ENCODE results near the gene FOXC2.

The FOXC2 gene

DNA sequence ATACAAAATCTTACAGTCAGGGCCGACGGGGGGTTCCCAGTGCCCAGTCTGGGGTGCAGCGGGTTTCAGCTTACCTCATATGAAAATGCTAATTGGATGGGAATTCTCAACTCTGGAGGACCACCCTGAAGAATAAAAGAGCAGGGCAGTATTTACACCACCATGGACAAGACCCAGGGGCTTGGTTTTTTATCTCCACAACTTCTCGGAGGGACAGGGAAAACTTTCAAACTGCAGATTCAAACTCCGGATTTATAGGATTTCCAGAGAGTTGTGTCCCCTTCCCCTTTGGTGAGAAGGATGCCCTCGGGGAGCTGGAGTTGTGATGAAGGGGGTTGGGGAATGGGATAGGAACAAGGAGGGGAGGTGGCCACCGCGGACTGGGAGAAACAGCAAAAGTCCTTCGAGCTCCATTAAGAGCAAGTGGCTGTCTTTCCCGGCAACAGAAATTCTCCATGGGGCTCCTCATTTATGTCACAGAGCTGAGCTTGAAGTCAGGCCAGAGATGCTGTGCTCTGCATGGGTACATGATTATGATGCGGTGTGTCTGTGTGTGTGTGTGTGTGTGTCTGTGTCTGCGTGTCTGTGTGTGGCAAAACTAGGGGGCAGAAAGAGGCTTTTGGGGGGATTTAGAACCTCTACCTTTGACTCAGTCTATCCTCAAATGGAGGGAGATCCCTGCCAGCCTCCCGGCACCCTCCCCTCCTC, 27.4 kb downstream of the FOXC2 start:
- DNase-seq, result no peak

DNA sequence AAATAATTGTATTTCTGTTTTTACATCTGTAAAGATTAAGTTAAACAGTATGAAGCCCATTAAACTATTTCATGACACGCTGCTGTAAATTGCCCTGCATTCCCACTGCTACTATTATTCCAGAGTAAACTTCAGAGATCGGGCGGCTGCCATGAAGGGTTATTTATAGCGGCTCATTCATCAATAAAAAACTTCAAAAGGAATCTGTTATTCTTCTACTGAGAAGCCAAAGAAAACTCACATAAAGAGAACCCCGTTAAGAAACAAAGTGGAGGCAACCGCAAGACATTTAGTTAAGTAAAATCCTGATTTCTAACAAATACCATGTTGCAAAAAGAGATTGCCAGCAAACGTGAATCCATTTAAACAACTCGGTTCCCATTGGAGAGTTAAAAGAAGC, 28.1 kb downstream of the FOXC2 start:
- DNase-seq, result no peak

- no peak for DNase-seq
Observed at GRCh38 chr16:86595983-86596605, 29.5 kb downstream of the FOXC2 start.

GRCh38 chr16:86597126-86597879, 30.7 kb downstream of the FOXC2 start:
- DNase-seq, result no peak

DNA sequence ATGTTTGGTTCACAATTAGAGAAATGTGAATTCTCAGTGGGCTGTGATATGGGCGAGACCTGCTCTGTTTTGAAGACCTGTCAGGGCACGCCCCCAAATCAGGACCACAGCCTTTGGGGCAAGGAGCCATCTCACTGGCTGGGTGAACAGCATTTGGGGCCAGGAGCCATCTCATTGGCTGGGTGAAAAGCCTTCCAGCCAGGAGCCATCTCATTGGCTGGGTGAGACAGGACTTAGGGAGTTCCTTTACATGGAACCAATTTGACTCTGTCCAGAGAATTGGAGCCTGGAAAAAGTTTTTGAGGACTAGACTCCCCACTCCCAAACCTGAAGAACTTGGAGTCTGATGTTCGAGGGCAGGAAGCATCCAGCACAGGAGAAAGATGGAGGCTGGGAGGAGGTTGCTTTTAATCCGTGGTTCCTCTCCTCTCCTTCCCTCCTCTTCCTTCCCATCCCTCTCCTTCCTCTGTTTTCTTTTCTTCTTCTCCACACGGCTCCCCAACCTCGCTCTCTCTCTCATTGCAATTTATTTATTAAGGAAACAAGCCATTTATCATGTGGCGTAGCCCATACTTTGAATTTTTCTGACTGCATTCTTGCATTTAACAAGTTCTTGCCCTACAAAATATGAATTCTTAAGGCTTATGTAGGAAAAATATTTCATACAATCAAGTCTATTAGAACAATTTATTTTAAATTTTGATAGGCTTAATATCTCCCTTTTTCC, 31.4 kb downstream of the FOXC2 start:
- no peak for DNase-seq

DNA sequence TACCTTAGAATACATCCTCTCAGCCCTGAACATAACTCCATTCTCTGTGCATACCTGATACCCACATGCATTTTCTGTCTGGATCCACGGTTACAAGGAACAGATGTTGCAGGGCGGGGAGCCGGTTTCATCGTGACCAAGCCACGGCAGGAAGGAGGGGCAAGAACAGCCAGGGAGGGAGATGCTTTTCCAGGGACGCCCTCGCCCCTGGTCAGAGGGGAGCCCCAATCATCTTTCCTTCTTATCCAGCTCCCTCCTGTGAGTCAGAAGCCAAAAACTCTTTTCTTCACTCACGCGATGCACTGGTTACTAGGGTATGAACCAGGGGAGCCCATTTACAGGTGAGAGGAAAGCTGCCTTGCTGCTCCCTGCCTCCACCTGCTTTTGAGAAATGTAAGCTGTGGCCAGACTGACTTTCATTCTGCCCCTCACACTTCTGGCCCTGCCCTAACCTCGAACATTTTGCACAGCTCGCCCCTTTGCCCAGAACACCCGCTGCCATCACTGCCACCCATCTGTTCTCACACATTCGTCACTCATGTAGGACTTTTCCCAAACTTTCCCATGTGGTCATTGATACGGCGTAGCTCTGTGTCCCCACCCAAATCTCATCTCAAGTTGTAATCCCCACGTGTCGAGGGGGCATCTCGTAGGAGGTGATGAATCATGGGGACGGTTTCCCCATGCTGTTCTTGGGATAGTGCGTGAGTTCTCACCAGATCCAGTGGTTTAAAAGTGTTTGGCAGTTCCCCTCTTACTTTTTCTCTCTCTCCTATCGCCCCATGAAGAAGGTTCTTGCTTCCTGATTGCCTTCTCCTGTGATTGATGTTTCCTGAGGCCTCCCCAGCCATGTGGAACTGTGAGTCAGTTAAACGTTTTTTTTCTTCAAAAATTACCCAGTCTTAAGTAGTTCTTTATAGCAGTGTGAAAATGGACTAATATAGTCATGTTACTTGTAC, 32.3 kb downstream of the FOXC2 start:
- DNase-seq, result no peak

GRCh38 chr16:86601356-86601755, 34.7 kb downstream of the FOXC2 start:
- no peak for DNase-seq

DNA sequence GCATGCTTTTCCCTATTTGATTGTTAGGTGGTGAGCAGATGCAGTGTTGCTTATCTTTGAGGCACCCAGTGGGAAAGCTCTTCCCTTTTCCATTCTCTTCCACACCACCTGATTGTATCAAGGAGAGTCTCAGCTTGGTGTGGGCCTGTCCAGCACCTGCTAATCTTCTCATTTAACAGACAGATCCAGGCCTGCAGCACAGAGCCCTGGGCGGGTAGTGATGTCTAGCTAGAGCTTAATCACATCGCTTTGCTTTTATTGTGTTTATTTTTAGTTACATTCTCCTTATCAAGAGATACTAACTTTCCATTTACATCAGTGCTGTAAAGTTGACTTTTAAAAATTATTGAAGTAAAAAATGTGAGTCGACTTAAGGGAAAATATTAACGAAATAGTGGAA, 35.9 kb downstream of the FOXC2 start:
- DNase-seq, result no peak

DNA sequence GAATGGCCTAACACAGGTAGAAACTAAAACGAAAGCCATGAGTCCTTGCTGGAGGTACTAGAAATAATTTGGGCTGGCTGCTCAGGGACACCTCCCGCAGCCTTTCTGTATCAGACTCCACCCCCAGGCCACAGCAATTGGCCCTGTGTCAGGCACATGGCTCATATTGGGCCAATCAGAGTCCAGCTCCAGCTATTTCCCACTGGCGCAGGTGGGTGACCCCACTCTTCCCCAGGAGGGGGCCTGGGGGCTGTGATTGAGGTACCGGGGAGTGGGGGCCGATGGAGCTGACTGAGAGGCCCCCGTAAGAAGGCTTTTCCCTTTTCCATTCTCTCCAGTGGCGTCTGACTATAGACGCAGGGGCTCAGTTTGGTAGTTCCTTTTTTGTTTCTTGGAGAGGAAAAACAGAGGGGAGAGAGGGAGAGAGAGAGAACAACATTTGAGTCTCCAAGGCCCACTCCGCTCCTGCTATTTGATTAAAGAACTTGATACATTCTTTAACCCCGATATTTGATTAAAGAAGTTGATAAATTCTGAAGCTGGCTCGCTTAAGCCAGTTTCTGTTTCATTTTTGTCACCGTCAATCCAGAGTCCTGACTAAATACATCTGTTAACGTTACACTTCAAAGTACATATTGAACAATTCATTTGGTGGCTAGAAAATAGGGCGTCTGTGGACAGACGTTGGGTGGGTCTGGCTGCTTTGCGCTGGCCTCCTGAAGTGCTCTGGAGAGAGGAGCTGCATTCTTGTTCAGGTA, 38.0 kb downstream of the FOXC2 start:
- no peak for DNase-seq

GRCh38 chr16:86605950-86606349, 39.3 kb downstream of the FOXC2 start:
- no peak for DNase-seq

DNA sequence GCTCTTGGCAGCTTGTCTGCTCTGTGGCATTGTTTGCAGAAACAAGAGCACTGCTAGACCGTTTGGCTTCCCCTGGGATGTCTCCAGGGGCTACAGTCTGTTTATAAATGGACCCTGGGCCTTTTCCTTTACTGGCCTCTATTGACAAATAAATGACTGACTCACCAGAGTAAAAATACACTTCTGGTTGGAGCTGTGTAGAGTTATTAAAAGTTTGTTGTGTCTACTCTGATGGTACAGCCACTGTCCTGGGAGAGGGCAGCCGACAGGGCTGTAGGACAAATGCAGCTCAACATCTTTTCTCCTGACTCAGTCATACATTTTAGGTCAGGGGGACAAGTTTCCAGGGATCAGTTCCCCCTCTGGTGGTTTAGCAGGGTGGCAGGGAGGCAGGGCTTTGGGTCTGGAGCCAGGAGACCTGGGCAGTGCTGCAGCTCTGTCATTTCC, 41.7 kb downstream of the FOXC2 start:
- no peak for DNase-seq

- DNase-seq, result no peak
Observed at GRCh38 chr16:86609115-86609514, 42.5 kb downstream of the FOXC2 start.

DNA sequence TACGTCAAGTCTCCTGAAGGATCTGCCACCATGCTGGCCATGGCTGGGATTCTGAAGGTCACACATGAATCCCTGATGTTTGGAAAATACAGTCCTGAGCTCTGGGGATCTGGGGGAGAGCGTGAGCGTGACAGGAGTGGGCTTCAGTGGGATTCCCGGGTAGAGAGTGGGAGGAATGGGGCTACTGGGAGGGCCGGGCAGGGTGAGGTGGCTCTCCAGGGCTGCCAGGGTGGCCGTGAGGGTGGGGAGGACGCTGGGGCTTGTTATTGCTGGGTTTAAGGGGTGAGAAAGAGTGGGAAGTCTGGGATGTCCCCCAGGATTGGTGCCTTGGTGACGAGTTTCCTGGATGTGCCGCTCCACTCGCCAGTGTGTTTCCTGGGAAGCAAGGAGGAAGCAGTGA, 43.0 kb downstream of the FOXC2 start:
- no peak for DNase-seq

- DNase-seq, result no peak
Observed at GRCh38 chr16:86610779-86611524, 44.3 kb downstream of the FOXC2 start.

DNA sequence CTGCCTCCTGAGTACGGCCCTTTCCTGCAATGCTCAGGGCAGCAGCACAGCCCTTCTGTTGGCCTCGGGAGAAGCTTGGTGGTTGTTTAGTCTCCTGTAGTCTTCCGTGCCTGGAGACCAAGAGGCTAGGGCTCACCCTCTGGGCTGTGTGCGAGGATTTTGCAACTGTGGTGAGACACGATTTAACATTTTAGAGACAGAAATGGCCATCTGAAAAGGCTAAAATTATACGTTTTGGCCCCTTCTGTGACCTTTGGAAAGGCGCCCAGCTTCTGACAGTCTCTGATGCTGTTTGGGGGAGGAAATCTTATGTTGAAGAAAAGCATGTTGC, 44.9 kb downstream of the FOXC2 start:
- DNase-seq, result no peak

GRCh38 chr16:86611941-86612340, 45.3 kb downstream of the FOXC2 start:
- DNase-seq, result no peak

GRCh38 chr16:86614699-86615098, 48.1 kb downstream of the FOXC2 start:
- no peak for DNase-seq

DNA sequence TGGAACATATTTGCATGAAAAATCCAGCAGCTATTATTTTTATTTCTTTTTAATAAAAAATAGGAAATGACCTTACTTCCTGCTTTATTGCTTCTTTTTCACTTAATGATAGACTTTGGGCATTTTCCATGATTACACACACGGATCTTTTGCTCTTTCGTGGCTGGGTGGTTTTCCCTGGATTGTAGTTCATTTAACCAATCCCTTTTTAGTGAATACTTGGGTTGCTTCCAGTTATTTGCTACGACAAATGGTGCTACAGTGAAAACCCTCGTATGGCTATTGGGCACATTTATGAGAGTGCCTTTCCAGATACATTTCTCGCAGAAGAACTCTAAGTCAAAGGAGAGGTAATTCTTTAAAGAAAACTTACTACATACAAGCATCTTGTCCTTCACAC, 50.3 kb downstream of the FOXC2 start:
- DNase-seq, result no peak

- DNase-seq, result no peak
Observed at GRCh38 chr16:86618431-86619238, 52.0 kb downstream of the FOXC2 start.

Measured in NCI-H187 treated with DMSO at 0.1 percent for 48 hours (cell line).